ENCODE measurements around the gene ARHGAP6.

Gene ARHGAP6

GRCh38 chrX:11138498-11139390 is 527.0 kb downstream of the ARHGAP6 start:
- TF ChIP-seq, protein P1, sequence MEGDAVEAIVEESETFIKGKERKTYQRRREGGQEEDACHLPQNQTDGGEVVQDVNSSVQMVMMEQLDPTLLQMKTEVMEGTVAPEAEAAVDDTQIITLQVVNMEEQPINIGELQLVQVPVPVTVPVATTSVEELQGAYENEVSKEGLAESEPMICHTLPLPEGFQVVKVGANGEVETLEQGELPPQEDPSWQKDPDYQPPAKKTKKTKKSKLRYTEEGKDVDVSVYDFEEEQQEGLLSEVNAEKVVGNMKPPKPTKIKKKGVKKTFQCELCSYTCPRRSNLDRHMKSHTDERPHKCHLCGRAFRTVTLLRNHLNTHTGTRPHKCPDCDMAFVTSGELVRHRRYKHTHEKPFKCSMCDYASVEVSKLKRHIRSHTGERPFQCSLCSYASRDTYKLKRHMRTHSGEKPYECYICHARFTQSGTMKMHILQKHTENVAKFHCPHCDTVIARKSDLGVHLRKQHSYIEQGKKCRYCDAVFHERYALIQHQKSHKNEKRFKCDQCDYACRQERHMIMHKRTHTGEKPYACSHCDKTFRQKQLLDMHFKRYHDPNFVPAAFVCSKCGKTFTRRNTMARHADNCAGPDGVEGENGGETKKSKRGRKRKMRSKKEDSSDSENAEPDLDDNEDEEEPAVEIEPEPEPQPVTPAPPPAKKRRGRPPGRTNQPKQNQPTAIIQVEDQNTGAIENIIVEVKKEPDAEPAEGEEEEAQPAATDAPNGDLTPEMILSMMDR (IDR thresholded peaks at IDR 0.05; ENCODE audit: borderline replicate concordance, insufficient read depth, low read depth, low read length) = no peak
- H3K4me3 ChIP-seq (ENCODE audit: low read depth, low read length) = no peak overlapping the region

GRCh38 chrX:11137543-11138139 is 528.1 kb downstream of the ARHGAP6 start:
- H3K4me3 ChIP-seq (ENCODE audit: low read depth, low read length) = no peak overlapping the region
- TF ChIP-seq, protein P1 (IDR thresholded peaks at IDR 0.05; ENCODE audit: borderline replicate concordance, insufficient read depth, low read depth, low read length) = peak; percentile 47; the same call in 1 of the 2 replicates

GRCh38 chrX:11135564-11136185 is 530.0 kb downstream of the ARHGAP6 start:
- H3K4me3 ChIP-seq (ENCODE audit: low read depth, low read length) = no peak overlapping the region
- TF ChIP-seq, protein P1 (IDR thresholded peaks at IDR 0.05; ENCODE audit: borderline replicate concordance, insufficient read depth, low read depth, low read length) = no peak

DNA sequence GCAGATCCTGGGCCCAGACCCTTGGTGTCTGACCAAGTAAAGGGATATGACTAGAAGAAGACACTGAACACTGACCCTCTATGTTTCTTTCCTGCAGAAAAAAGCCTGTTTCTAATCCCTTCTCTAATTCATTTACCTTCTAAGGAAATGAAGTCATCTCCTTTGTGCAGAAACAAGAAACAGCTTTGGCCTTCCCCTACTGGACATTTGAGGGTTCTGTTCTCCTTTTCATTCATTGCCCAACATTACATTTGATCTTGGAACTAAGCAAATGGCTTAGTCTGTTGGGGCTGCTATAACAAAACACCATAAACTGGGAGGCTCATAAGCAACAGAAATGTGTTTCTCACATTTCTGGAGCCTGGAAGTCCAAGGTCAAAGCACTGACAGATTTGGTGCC is 534.6 kb downstream of the ARHGAP6 start:
- TF ChIP-seq, protein P1 (IDR thresholded peaks at IDR 0.05; ENCODE audit: borderline replicate concordance, insufficient read depth, low read depth, low read length) = no peak
- no peak overlapping the region for H3K4me3 ChIP-seq (ENCODE audit: low read depth, low read length)

DNA sequence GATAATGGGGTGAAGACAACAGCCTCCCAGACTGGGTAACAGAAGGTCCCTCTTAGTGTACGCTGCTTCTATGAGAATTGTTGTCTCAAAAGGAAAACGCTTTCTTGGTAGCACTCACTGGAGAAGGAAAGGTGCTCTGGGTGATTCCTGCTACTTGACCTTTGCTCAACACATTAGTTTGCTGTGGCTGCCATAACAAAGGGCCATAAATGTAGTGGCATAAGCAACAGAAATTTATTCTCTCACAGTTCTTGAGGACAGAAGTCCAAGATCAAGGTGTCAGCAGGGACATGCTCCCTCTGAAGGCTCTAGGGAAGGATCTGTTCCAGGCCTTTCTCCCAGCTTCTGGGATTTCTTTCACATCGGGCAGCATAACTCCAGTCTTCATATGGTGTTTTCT is 535.6 kb downstream of the ARHGAP6 start:
- TF ChIP-seq, protein P1 (IDR thresholded peaks at IDR 0.05; ENCODE audit: borderline replicate concordance, insufficient read depth, low read depth, low read length) = no peak
- H3K4me3 ChIP-seq (ENCODE audit: low read depth, low read length) = no peak overlapping the region

DNA sequence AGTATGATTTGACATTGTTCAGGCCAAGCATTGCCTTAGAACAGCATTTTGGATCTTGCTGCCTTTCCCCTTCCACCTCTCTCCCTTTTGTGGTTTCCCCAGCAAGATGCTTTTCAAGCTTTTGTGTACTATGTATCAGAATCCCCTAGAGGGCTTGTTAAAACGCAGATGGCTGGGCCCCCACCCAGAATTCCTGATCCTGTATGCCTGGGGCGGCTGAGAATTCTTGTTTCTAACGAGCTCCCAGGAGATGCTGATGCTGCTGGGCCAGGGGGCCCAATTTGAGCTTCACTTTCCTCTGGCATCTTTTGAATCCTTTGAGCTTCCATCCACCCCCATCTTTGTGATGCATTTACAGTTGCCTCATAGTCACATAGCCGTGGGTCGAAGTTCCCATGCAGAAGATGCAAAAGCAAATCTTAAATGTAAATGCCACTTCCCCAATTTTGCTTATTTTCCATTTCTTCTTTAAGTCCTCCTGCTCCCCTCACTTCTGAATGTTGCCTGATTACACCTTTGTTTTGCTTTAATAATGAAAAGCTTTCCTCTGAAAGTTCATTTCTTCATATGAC is 536.1 kb downstream of the ARHGAP6 start:
- no peak overlapping the region for H3K4me3 ChIP-seq (ENCODE audit: low read depth, low read length)
- TF ChIP-seq, protein P1 (IDR thresholded peaks at IDR 0.05; ENCODE audit: borderline replicate concordance, insufficient read depth, low read depth, low read length) = no peak

Data from GM12875 (cell line).